B cell (primary cell): ENCODE measurements around the gene ELK1. TPM values are rescaled to one million over a fixed set of nuclear protein-coding genes. Genes with fewer than 3 reads are reported as not detected.

ENCODE experiments used
- ATAC-seq: fragments of 200-7000 bp; cut with Tn5 transposase; one replicate; pipeline ENCODE4 v1.10.0; 2021; ENCODE audit warnings: low read depth, mild to moderate bottlenecking, moderate number of reproducible peaks, moderate library complexity
- CTCF ChIA-PET: fragments of 350-600 bp; sonication (Branson Sonifier 250); formaldehyde crosslinking; loops from one replicate; lab custom pipeline; 2021; ENCODE audit warnings: antibody characterized with exemption, inconsistent platforms; lab: Charles Lee
- POLR2A ChIA-PET: fragments of 350-600 bp; sonication (Branson Sonifier 250); formaldehyde crosslinking; loops from one replicate; lab custom pipeline; 2021; ENCODE audit warnings: antibody characterized with exemption; lab: Charles Lee
- DNase-seq: peaks from one replicate; pipeline ENCODE4 v3.0.0; 2013
- H2AFZ ChIP-seq: 2 replicates; pipeline ENCODE4 v1.6.1; 2012; ENCODE audit warnings: mild to moderate bottlenecking, low read depth, low read length; ENCODE audit not compliant: insufficient read depth, poor library complexity, severe bottlenecking
- H3K27ac ChIP-seq, 2 donors: 1 replicate in 1 of 2; 2 replicates in 1 of 2; pipeline ENCODE4 v1.5.1; 2012 to 2013; ENCODE audit warnings: low read length in 2 of 2, mild to moderate bottlenecking in 2 of 2, moderate library complexity in 1 of 2
- H3K27me3 ChIP-seq, 4 experiments: fragments of 200-600 bp in 1 of 4; sonication (generic) in 1 of 4; replicated peaks in 1 of 4; 1 replicate in 2 of 4; 2 replicates in 2 of 4; pipeline versions ENCODE4 v1.6.1 to v1.7.0; 2013 to 2016; ENCODE audit warnings: low read length in 3 of 4, mild to moderate bottlenecking in 2 of 4, mixed read lengths in 1 of 4, moderate library complexity in 1 of 4; ENCODE audit not compliant: insufficient read depth in 4 of 4, control insufficient read depth in 3 of 4; ENCODE audit errors: control extremely low read depth in 1 of 4
- H3K36me3 ChIP-seq, 2 experiments: replicated peaks in 1 of 2; 1 replicate in 1 of 2; 2 replicates in 1 of 2; pipeline versions ENCODE4 v1.6.1 to v1.7.1; 2013; ENCODE audit warnings: low read length in 1 of 2; ENCODE audit not compliant: insufficient read depth in 2 of 2, control insufficient read depth in 1 of 2; ENCODE audit errors: control extremely low read depth in 1 of 2, extremely low read depth in 1 of 2
- H3K4me1 ChIP-seq, 2 donors: fragments of 200-600 bp in 1 of 2; sonication (generic) in 1 of 2; 1 replicate in 1 of 2; 2 replicates in 1 of 2; pipeline versions ENCODE4 v1.5.1 to v1.6.1; 2013 to 2017; ENCODE audit warnings: low read length in 2 of 2; ENCODE audit not compliant: control insufficient read depth in 2 of 2, insufficient read depth in 2 of 2
- H3K4me2 ChIP-seq: replicated peaks from 2 replicates; pipeline ENCODE3; 2012; ENCODE audit warnings: mild to moderate bottlenecking, low read depth, low read length; ENCODE audit not compliant: poor library complexity, severe bottlenecking
- H3K4me3 ChIP-seq, 5 experiments: fragments of 200-600 bp in 1 of 5; sonication (generic) in 1 of 5; 1 replicate in 3 of 5; 2 replicates in 2 of 5; pipeline versions ENCODE4 v1.5.1 to v1.7.0; 2011 to 2016; ENCODE audit warnings: low read length in 4 of 5, mild to moderate bottlenecking in 4 of 5, low read depth in 2 of 5, control low read depth in 1 of 5, moderate library complexity in 1 of 5; ENCODE audit not compliant: insufficient read depth in 1 of 5; ENCODE audit errors: control extremely low read depth in 1 of 5, extremely low read depth in 1 of 5
- H3K79me2 ChIP-seq: fragments of 200-600 bp; sonication (generic); one replicate; pipeline ENCODE4 v1.6.0; 2016; ENCODE audit warnings: low read length; ENCODE audit not compliant: control insufficient read depth, insufficient read depth
- H3K9ac ChIP-seq: fragments of 200-600 bp; sonication (generic); 2 replicates; pipeline ENCODE4 v1.6.1; 2017; ENCODE audit warnings: mild to moderate bottlenecking, low read length, moderate library complexity
- H3K9me3 ChIP-seq, 3 donors: one replicate each; pipeline versions ENCODE4 v1.6.1 to v1.7.1; 2013; ENCODE audit warnings: low read length in 2 of 3; ENCODE audit not compliant: control insufficient read depth in 2 of 3, insufficient read depth in 1 of 3; ENCODE audit errors: control extremely low read depth in 1 of 3
- H4K20me1 ChIP-seq: 2 replicates; pipeline ENCODE4 v1.6.0; 2012; ENCODE audit warnings: mild to moderate bottlenecking, low read length; ENCODE audit not compliant: insufficient read depth, control insufficient read depth, poor library complexity, severe bottlenecking
- H3K27ac Mint-ChIP-seq: one replicate; pipeline ENCODE4 v1.8.0; 2021; ENCODE audit warnings: mixed read lengths
- H3K27me3 Mint-ChIP-seq: one replicate; pipeline ENCODE4 v1.8.0; 2021; ENCODE audit warnings: mixed read lengths
- H3K4me1 Mint-ChIP-seq: one replicate; pipeline ENCODE4 v1.8.0; 2021; ENCODE audit warnings: mixed read lengths
- H3K4me3 Mint-ChIP-seq: one replicate; pipeline ENCODE4 v1.8.0; 2021; ENCODE audit warnings: mixed read lengths
- H3K9me3 Mint-ChIP-seq: one replicate; pipeline ENCODE4 v1.8.0; 2022; ENCODE audit warnings: mixed read lengths; ENCODE audit not compliant: insufficient read depth
- EZH2 ChIP-seq: IDR thresholded peaks from 2 replicates; pipeline ENCODE4 v1.6.1; 2012; ENCODE audit warnings: borderline replicate concordance, low read depth, mild to moderate bottlenecking, moderate library complexity, low read length; ENCODE audit not compliant: insufficient read depth, poor library complexity, severe bottlenecking
- WGBS: methylation state at CpG from one replicate; pipeline ENCODE4 v1.1.5; 2013; ENCODE audit warnings: missing lambda C conversion rate; ENCODE audit not compliant: insufficient coverage; 5-methylcytosine and 5-hydroxymethylcytosine counted together
- intact Hi-C: fragments of 100-400 bp; cut with micrococcal nuclease; formaldehyde crosslinking; loops from one replicate; pipeline ENCODE4 v1.10.0; 2022
- polyA plus RNA-seq: library from polyadenylated mRNA; depleted of rRNA; stranded (reverse); fragments of >200 nt; gene quantifications from 2 replicates; pipeline ENCODE4 v1.2.3, GENCODE V29; 2012
- total RNA-seq, 2 donors: library from RNA; stranded (reverse); fragments of 120-200 nt in 1 of 2; gene quantifications; 1 replicate in 1 of 2; 2 replicates in 1 of 2; pipeline versions ENCODE4 v1.2.3 to v1.2.4, GENCODE V29; 2013 to 2022
- TF ChIP-seq, protein P1 (sequence below): fragments of 200-600 bp; IDR thresholded peaks from one replicate; pipeline ENCODE4 v1.8.0; 2022; ENCODE audit warnings: antibody characterized with exemption, mild to moderate bottlenecking

ELK1 gene
- total and polyA plus RNA-seq, 2 donors (not counting 1 experiment from before 2014, with no cell fraction given) = 14.2 to 22.7 TPM

GRCh38 chrX:47613082-47613481 is 37.3 kb downstream of the ELK1 start:
- H3K27me3 ChIP-seq = peaks cover 0 to under 1% (median under 1%) of the 10 kb centered on the region in 4 experiments
- no peak for DNase-seq
- no peaks in the 10 kb centered on the region for H3K4me1 Mint-ChIP-seq
- ChIA-PET CTCF (no interaction called here), POLR2A (interaction anchor here (0.6 kb wide), 1 partner anchor 909 kb away, joined by 10 read pairs; no protein-coding TSS in a partner anchor)
- H3K9ac ChIP-seq = no peak overlapping the region
- no peak overlapping the region for H3K4me3 ChIP-seq
- no peak overlapping the region for H3K27ac Mint-ChIP-seq
- TF ChIP-seq EZH2 = no peak
- TF ChIP-seq, protein P1, sequence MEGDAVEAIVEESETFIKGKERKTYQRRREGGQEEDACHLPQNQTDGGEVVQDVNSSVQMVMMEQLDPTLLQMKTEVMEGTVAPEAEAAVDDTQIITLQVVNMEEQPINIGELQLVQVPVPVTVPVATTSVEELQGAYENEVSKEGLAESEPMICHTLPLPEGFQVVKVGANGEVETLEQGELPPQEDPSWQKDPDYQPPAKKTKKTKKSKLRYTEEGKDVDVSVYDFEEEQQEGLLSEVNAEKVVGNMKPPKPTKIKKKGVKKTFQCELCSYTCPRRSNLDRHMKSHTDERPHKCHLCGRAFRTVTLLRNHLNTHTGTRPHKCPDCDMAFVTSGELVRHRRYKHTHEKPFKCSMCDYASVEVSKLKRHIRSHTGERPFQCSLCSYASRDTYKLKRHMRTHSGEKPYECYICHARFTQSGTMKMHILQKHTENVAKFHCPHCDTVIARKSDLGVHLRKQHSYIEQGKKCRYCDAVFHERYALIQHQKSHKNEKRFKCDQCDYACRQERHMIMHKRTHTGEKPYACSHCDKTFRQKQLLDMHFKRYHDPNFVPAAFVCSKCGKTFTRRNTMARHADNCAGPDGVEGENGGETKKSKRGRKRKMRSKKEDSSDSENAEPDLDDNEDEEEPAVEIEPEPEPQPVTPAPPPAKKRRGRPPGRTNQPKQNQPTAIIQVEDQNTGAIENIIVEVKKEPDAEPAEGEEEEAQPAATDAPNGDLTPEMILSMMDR = no peak
- no peaks in the 10 kb centered on the region for H3K9me3 ChIP-seq
- WGBS = 100% methylated on average over 2 of the region's 8 CpGs
- no peaks in the 10 kb centered on the region for H3K36me3 ChIP-seq
- H2AFZ ChIP-seq = no peak overlapping the region
- intact Hi-C loops = no loop called here
- ATAC-seq = no peak
- H3K9me3 Mint-ChIP-seq = no peaks in the 10 kb centered on the region
- H4K20me1 ChIP-seq = no peaks in the 10 kb centered on the region
- no peaks in the 10 kb centered on the region for H3K79me2 ChIP-seq
- no peak overlapping the region for H3K4me2 ChIP-seq
- H3K4me3 Mint-ChIP-seq = no peak overlapping the region
- no peak overlapping the region for H3K27ac ChIP-seq
- H3K27me3 Mint-ChIP-seq = peaks cover 20% of the 10 kb centered on the region
- no peaks in the 10 kb centered on the region for H3K4me1 ChIP-seq

GRCh38 chrX:47612418-47612817 is 37.9 kb downstream of the ELK1 start:
- POLR2A ChIA-PET = no interaction called here
- H3K9me3 Mint-ChIP-seq = no peaks in the 10 kb centered on the region

More at GRCh38 chrX:47612418-47612817, 37.9 kb downstream of the ELK1 start:
- CTCF ChIA-PET = no interaction called here
- Histone ChIP-seq H3K4me1 (no peaks in the 10 kb centered on the region), H4K20me1 (no peaks in the 10 kb centered on the region), H3K9ac (no peak overlapping the region), H3K27me3 (no peaks in the 10 kb centered on the region), H2AFZ (no peak overlapping the region), H3K27ac (no peak overlapping the region), H3K79me2 (no peaks in the 10 kb centered on the region), H3K36me3 (no peaks in the 10 kb centered on the region), H3K4me3 (no peak overlapping the region), H3K9me3 (no peaks in the 10 kb centered on the region), H3K4me2 (no peak overlapping the region)
- Mint-ChIP-seq H3K4me3 (no peak overlapping the region), H3K4me1 (no peaks in the 10 kb centered on the region), H3K27ac (no peak overlapping the region), H3K27me3 (peaks cover 13% of the 10 kb centered on the region)
- TF ChIP-seq EZH2 = no peak
- TF ChIP-seq, protein P1 = no peak
- intact Hi-C loops = no loop called here
- DNase-seq (no peak), ATAC-seq (no peak)
